Right ventricle myocardium inferior (tissue), 1 donor: ENCODE data around the gene OR4B1. TPM values are rescaled to one million over a fixed set of nuclear protein-coding genes. Genes with fewer than 3 reads are reported as not detected.
"Not testable (repeated sequence)": the region's sequence is repeated elsewhere in the genome, so short reads cannot be mapped to it uniquely, and the experiment has no call there.

Source experiments
- ATAC-seq: fragments of 200-7000 bp; cut with Tn5 transposase; one replicate; pipeline ENCODE4 v1.9.1; 2020; ENCODE audit warnings: mild to moderate bottlenecking, moderate library complexity
- DNase-seq: peaks from one replicate; pipeline ENCODE4 v3.0.0; 2021; ENCODE audit errors: missing footprints
- intact Hi-C: fragments of 100-400 bp; cut with DNase I; formaldehyde crosslinking; loops from one replicate; pipeline ENCODE4 v1.11.0; 2022
- long read RNA-seq: library from polyadenylated mRNA; unstranded; transcript quantifications from one replicate; pipeline ENCODE4 v2.0.0, GENCODE V29; 2021
- total RNA-seq: library from RNA; stranded (reverse); fragmentation: NEBNext Ultra II Directional; extraction: Animal tissue kit (Norgen Biotek cat#: 25700); gene quantifications from one replicate; pipeline ENCODE4 v1.2.1, GENCODE V29; 2021
- donor health status: DM: no; HTN: yes; CAD: no; lungs with severe emphysema.

OR4B1 gene
- not detected for total RNA-seq
- long read RNA-seq = 0 reads

- ATAC-seq (no peak), DNase-seq (no peak)
- intact Hi-C loops = no loop called here
Measured at GRCh38 chr11:48216510-48216909, at the start of gene OR4B1. Gene OR4B1, plus strand, starts transcription at chr11:48216810. Its CDS starts 0 bp downstream, at chr11:48216810.

DNA sequence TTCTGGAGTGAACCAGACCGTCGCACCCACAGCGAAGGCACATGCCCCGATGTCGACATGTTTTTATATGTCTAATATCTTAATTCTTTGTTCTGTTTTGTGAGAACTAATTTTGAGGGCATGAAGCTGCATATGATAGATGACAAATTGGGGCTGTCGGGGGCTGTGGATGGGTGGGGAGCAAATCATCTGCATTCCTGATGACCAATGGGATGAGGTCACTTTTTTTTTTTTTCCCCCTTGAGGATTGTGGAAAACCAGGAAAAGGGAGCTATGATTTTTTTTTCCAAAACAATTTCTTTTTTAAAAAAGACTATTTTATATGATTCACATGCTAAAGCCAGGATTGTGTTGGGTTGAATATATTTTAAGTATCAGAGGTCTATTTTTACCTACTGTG, 49.2 kb upstream of the OR4B1 start:
- intact Hi-C loops = no loop called here
- no peak for DNase-seq
- ATAC-seq = no peak

- ATAC-seq (no peak), DNase-seq (no peak)
- intact Hi-C loops = no loop called here
Measured at GRCh38 chr11:48168815-48169214, 47.8 kb upstream of the OR4B1 start.

GRCh38 chr11:48169259-48169658, 47.4 kb upstream of the OR4B1 start:
- ATAC-seq (no peak), DNase-seq (no peak)
- intact Hi-C loops = no loop called here

GRCh38 chr11:48169717-48170116, 46.9 kb upstream of the OR4B1 start:
- intact Hi-C loops = loop anchor here (5.0 kb wide), 1 partner anchor 998 kb away; no protein-coding TSS in a partner anchor
- ATAC-seq (peak; percentile 86), DNase-seq (no peak)

DNA sequence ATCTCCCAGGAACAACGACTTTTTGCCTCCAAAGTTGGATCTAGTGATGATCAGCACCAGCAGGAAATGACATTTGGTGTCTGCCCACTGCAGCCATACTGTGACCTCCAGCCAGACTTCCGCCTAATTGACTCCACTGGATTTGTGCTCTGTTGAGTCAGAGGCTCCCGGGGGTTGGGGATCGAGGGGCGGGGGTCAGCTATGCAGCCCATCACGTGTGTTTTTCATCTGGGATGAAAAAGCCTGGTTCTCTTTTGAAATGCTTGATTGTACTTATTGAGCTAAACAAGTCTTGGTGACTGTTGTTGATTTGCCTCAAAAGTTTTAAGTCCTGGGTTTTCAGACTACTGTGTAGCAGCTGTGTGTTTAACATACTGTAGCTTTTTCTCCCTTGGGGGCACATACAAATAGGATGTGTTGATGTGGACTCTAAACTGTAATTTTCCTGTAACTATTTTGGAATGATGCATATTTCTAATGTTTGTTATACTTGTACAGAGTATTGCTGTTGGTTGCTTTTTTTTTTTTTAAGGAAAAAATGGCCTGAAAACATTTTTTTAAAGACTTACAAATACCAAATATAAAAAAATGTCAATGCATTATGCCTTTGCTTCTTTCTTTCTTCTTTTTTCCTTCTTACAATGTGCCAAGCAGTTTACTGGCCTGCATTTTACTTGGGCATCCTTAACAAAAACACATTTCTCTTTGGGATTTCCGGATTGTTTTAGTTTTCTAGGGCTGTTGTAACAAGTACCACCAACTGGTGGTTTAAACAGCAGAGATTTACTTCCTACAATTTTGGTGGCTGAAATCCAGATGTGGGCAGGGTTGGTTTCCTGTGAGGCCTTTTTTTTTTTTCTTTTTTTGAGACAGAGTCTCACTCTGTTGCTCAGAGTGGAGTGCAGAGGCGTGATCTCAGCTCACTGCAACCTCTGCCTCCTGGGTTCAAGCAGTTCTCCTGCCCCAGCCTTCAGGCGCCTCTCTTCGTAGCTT, 46.1 kb upstream of the OR4B1 start:
- ATAC-seq = peak; percentile 29
- intact Hi-C loops = loop anchor here (5.0 kb wide), 1 partner anchor 997 kb away; no protein-coding TSS in a partner anchor
- DNase-seq = no peak

GRCh38 chr11:48172818-48173609, 43.6 kb upstream of the OR4B1 start:
- intact Hi-C loops = loop anchor here (2.0 to 5.0 kb wide), 2 partner anchors 134 to 994 kb away; partner anchors contain the start of gene OR4S1
- peak; percentile 72 for ATAC-seq
- peak; percentile 77 for DNase-seq

DNA sequence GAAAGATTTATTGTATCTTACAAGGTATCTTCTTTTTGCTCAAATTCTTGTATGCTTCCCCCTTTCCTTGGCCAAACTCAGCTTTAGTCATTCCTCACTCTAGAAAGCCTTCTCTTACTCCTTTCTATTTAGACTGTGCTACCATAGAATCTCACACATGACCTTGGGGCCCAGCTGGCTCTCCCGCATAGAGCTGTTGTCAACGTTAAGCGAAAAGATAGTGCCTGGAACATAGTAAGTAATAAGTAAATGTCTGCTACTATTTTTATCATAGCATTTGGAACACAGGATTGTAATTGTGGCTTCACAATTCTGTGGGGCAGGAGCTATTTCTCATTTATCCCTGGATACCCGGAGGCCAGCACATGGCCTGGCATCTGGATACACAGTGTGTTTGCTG, 38.9 kb upstream of the OR4B1 start:
- intact Hi-C loops = no loop called here
- ATAC-seq = peak; percentile 65

GRCh38 chr11:48180627-48181026, 36.0 kb upstream of the OR4B1 start:
- DNase-seq (no peak), ATAC-seq (no peak)
- intact Hi-C loops = no loop called here

More for the DNA sequence above, 38.9 kb upstream of the OR4B1 start:
- DNase-seq = peak; percentile 66

GRCh38 chr11:48182860-48183526, 33.6 kb upstream of the OR4B1 start:
- intact Hi-C loops = no loop called here
- DNase-seq (no peak), ATAC-seq (peak; percentile 94)

DNA sequence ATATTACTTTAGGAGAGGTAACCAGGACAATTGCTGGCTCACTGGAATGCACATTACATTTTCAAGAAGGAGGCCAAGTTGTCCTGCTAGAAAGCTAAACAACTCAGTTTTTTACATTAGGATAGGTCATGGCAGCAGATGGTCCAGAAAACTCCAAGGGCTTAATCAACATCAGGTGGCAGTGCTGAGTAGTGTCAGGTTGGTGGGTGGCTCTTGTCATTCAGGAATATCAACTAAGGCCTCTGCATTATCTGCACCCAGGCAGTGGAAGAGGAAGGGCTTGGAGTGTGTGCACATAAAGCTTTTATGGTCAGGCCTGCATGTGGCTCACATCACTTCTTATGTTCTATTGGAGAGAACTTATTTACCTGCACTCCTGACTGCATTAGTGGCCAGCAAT, 32.2 kb upstream of the OR4B1 start:
- intact Hi-C loops = no loop called here
- ATAC-seq = no peak
- no peak for DNase-seq

GRCh38 chr11:48190906-48191654, 25.5 kb upstream of the OR4B1 start:
- intact Hi-C loops, DNase-seq, ATAC-seq: not testable (repeated sequence)

DNA sequence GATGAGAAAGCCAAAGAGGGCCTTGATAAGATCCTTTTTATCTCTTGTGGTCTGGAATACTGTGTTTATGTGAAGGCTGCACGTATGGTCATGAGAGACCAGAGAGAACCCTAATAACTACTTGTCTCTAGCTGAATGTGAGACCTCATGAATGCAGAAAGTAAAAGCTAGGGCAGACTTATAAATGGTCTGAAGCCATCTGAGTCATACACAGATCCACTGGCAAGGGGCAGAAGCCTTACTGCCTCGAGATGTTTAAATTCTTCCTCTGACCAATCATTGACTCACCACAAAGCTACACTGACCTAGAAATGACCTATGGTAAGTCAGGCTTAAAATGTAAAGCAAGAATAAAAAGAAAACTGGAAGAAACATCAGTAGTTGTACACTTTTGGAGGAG, 22.7 kb upstream of the OR4B1 start:
- intact Hi-C loops = no loop called here
- ATAC-seq (no peak), DNase-seq (no peak)

GRCh38 chr11:48207881-48208280, 8.7 kb upstream of the OR4B1 start:
- intact Hi-C loops = no loop called here
- ATAC-seq (no peak), DNase-seq (no peak)

DNA sequence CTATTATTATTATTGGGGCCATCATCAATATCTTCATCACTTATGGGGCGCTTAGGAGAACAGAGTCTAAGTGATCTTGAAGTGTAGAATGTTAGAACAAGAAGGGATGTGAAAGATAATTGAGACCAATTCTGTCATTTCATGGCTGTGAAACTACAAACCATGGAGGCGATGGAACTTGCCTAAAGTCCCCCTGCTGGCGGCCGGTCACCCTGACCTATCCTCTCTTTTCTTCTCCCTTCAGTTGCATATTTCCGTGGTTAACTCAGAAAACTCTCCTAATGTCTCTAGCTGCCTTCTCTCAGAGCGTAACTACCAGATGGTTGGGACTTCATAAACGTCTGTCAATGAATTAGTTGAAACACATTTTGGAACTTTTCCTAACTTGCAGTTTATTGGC, 6.6 kb upstream of the OR4B1 start:
- ATAC-seq = no peak
- DNase-seq = no peak
- intact Hi-C loops = no loop called here

DNA sequence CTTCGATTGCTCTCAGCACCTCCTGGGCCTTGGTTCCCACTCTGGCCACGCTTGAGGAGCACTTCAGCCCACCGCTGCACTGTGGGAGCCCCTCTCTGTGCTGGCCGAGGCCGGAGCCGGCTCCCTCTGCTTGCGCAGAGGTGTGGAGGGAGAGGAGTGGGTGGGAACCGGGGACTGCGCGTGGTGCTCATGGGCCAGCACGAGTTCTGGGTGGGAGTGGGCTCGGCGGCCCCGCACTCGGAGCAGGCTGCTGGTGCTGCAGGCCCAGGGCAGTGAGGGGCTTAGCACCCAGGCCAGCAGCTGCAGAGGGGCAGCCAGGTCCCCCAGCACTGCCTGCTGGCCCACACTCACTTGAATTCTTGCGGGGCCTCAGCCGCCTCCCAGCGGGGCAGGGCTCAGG, 12.2 kb downstream of the OR4B1 start:
- intact Hi-C loops = no loop called here
- ATAC-seq (no peak), DNase-seq (no peak)

GRCh38 chr11:48230057-48230456, 13.4 kb downstream of the OR4B1 start:
- ATAC-seq, DNase-seq, intact Hi-C loops: not testable (repeated sequence)

GRCh38 chr11:48237727-48238126, 21.1 kb downstream of the OR4B1 start:
- ATAC-seq (no peak), DNase-seq (no peak)
- intact Hi-C loops = no loop called here
